ENCODE measurements around the gene ABCC8. TPM values are rescaled to one million over a fixed set of nuclear protein-coding genes. Genes with fewer than 3 reads are reported as not detected.

The ABCC8 gene
- polyA plus RNA-seq, 1 of the 3 experiments (the other 2 are of a cell fraction): 1.1 TPM

DNA sequence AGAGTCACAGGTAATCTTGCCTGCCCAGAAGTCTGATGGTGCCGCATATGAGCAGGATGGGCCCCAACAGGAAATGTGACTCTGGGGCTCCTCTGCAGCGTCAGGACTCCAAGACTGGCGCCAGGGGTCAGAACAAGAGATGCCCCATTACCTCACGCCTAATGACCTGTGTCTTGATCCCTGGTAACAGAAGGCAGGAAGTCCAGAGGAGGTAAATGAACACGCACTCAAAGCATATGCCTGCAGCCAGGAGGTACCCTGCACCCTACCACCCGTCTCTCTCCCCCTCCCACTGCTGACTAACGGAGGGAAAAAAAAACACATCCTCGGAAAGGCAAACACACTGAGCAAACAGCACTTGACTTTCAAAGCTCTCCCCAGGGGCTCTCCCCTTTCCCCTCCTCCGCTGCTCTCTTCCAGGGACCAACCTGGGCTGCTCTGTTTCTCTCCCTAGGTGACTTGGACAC, 37.3 kb downstream of the ABCC8 start:
- ChIA-PET CTCF (interaction anchor here (1.0 kb wide), 1 partner anchor 21 kb away, joined by 3 read pairs; no protein-coding TSS in a partner anchor), POLR2A (no interaction called here)
- 41% methylated on average over 6 of the region's 9 CpGs for WGBS (ENCODE audit: low lambda C conversion rate)
- no peak overlapping the region for H3K9ac ChIP-seq
- no peak overlapping the region for H2AFZ ChIP-seq (ENCODE audit: low read depth)
- no peak overlapping the region for H3K27ac ChIP-seq (ENCODE audit: low read depth in 2 of 2, low read length in 1 of 2)
- no peaks in the 10 kb centered on the region for H3K4me1 ChIP-seq (ENCODE audit: control insufficient read depth in 1 of 2, insufficient read depth in 2 of 2, low read depth in 1 of 2, low read length in 1 of 2)
- no peaks in the 10 kb centered on the region for H3K9me2 ChIP-seq
- H3K4me2 ChIP-seq: no peak overlapping the region
- H3K36me3 ChIP-seq (replicated peaks in 1 of 2; ENCODE audit: control insufficient read depth in 1 of 2, insufficient read depth in 2 of 2, low read length in 1 of 2): no peaks in the 10 kb centered on the region
- TF ChIP-seq, protein P1, sequence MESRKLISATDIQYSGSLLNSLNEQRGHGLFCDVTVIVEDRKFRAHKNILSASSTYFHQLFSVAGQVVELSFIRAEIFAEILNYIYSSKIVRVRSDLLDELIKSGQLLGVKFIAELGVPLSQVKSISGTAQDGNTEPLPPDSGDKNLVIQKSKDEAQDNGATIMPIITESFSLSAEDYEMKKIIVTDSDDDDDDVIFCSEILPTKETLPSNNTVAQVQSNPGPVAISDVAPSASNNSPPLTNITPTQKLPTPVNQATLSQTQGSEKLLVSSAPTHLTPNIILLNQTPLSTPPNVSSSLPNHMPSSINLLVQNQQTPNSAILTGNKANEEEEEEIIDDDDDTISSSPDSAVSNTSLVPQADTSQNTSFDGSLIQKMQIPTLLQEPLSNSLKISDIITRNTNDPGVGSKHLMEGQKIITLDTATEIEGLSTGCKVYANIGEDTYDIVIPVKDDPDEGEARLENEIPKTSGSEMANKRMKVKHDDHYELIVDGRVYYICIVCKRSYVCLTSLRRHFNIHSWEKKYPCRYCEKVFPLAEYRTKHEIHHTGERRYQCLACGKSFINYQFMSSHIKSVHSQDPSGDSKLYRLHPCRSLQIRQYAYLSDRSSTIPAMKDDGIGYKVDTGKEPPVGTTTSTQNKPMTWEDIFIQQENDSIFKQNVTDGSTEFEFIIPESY (IDR thresholded peaks at IDR 0.05; ENCODE audit: borderline replicate concordance, low read depth): no peak
- TF ChIP-seq EZH2phosphoT487 (IDR thresholded peaks at IDR 0.05; ENCODE audit: borderline replicate concordance, low read depth) (no peak), RFX5 (IDR thresholded peaks at IDR 0.05; ENCODE audit: low read length) (no peak), FOXJ3 (CRISPR knock-in tag; IDR thresholded peaks at IDR 0.05) (no peak), SIN3A (IDR thresholded peaks at IDR 0.05; ENCODE audit: borderline replicate concordance, low read depth, low read length) (no peak), TEAD4 (IDR thresholded peaks at IDR 0.05; ENCODE audit: borderline replicate concordance, insufficient read depth) (no peak), POLR2AphosphoS5 (IDR thresholded peaks at IDR 0.05; ENCODE audit: low read depth, low read length) (no peak), YY1 (IDR thresholded peaks at IDR 0.05; ENCODE audit: low read depth) (no peak), NRF1 (IDR thresholded peaks at IDR 0.05; ENCODE audit: low read depth, low read length) (no peak), TAF1 (IDR thresholded peaks at IDR 0.05; ENCODE audit: borderline replicate concordance, low read depth, low read length) (no peak), MEF2A (IDR thresholded peaks at IDR 0.05; ENCODE audit: borderline replicate concordance, low read depth) (no peak), CHD2 (IDR thresholded peaks at IDR 0.05; ENCODE audit: low read length, partially characterized antibody) (no peak)
- TF ChIP-seq, protein P2, sequence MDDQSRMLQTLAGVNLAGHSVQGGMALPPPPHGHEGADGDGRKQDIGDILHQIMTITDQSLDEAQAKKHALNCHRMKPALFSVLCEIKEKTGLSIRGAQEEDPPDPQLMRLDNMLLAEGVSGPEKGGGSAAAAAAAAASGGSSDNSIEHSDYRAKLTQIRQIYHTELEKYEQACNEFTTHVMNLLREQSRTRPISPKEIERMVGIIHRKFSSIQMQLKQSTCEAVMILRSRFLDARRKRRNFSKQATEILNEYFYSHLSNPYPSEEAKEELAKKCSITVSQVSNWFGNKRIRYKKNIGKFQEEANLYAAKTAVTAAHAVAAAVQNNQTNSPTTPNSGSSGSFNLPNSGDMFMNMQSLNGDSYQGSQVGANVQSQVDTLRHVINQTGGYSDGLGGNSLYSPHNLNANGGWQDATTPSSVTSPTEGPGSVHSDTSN (IDR thresholded peaks at IDR 0.05): no peak
- TF ChIP-seq, protein P3, sequence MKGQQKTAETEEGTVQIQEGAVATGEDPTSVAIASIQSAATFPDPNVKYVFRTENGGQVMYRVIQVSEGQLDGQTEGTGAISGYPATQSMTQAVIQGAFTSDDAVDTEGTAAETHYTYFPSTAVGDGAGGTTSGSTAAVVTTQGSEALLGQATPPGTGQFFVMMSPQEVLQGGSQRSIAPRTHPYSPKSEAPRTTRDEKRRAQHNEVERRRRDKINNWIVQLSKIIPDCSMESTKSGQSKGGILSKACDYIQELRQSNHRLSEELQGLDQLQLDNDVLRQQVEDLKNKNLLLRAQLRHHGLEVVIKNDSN (IDR thresholded peaks at IDR 0.05; ENCODE audit: borderline replicate concordance, low read depth): no peak
- TF ChIP-seq, protein P4, sequence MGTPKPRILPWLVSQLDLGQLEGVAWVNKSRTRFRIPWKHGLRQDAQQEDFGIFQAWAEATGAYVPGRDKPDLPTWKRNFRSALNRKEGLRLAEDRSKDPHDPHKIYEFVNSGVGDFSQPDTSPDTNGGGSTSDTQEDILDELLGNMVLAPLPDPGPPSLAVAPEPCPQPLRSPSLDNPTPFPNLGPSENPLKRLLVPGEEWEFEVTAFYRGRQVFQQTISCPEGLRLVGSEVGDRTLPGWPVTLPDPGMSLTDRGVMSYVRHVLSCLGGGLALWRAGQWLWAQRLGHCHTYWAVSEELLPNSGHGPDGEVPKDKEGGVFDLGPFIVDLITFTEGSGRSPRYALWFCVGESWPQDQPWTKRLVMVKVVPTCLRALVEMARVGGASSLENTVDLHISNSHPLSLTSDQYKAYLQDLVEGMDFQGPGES (IDR thresholded peaks at IDR 0.05; ENCODE audit: low read depth, low read length): no peak
- TF ChIP-seq, protein P5, sequence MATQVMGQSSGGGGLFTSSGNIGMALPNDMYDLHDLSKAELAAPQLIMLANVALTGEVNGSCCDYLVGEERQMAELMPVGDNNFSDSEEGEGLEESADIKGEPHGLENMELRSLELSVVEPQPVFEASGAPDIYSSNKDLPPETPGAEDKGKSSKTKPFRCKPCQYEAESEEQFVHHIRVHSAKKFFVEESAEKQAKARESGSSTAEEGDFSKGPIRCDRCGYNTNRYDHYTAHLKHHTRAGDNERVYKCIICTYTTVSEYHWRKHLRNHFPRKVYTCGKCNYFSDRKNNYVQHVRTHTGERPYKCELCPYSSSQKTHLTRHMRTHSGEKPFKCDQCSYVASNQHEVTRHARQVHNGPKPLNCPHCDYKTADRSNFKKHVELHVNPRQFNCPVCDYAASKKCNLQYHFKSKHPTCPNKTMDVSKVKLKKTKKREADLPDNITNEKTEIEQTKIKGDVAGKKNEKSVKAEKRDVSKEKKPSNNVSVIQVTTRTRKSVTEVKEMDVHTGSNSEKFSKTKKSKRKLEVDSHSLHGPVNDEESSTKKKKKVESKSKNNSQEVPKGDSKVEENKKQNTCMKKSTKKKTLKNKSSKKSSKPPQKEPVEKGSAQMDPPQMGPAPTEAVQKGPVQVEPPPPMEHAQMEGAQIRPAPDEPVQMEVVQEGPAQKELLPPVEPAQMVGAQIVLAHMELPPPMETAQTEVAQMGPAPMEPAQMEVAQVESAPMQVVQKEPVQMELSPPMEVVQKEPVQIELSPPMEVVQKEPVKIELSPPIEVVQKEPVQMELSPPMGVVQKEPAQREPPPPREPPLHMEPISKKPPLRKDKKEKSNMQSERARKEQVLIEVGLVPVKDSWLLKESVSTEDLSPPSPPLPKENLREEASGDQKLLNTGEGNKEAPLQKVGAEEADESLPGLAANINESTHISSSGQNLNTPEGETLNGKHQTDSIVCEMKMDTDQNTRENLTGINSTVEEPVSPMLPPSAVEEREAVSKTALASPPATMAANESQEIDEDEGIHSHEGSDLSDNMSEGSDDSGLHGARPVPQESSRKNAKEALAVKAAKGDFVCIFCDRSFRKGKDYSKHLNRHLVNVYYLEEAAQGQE (IDR thresholded peaks at IDR 0.05; ENCODE audit: low read depth, low read length): no peak
- H3K4me3 ChIP-seq (ENCODE audit: low read depth in 2 of 2, low read length in 1 of 2): no peak overlapping the region
- no peaks in the 10 kb centered on the region; the same call in none of the 2 replicates for H3K27me3 ChIP-seq (ENCODE audit: insufficient read depth)
- no peaks in the 10 kb centered on the region for H4K20me1 ChIP-seq (ENCODE audit: insufficient read depth)
- no peaks in the 10 kb centered on the region for H3K9me3 ChIP-seq
- DNase-seq: no peak
- H3F3A ChIP-seq (replicated peaks; ENCODE audit: insufficient read depth): no peaks in the 10 kb centered on the region
- no peaks in the 10 kb centered on the region for H3K79me2 ChIP-seq (ENCODE audit: insufficient read depth)

Measured in SK-N-SH (cell line).